Mucosa of rectum (tissue), 2 donors: ENCODE results near the gene UGT1A6.
"Not testable (repeated sequence)": the region's sequence is repeated elsewhere in the genome, so short reads cannot be mapped to it uniquely, and the experiment has no call there.

ENCODE experiments used
- H3K27ac ChIP-seq, 2 donors: one replicate each; pipeline ENCODE4 v1.7.0; 2013; ENCODE audit warnings: inconsistent platforms in 2 of 2, low read depth in 2 of 2, low read length in 2 of 2
- H3K27me3 ChIP-seq, 2 donors: one replicate each; pipeline ENCODE4 v1.7.0; 2013; ENCODE audit warnings: low read length in 2 of 2; ENCODE audit not compliant: control insufficient read depth in 2 of 2, insufficient read depth in 2 of 2
- H3K36me3 ChIP-seq, 2 donors: one replicate each; pipeline ENCODE4 v1.7.0; 2013; ENCODE audit warnings: low read length in 2 of 2; ENCODE audit not compliant: control insufficient read depth in 2 of 2, insufficient read depth in 2 of 2
- H3K4me1 ChIP-seq, 2 donors: one replicate each; pipeline ENCODE4 v1.7.0; 2013; ENCODE audit warnings: low read length in 2 of 2, mild to moderate bottlenecking in 1 of 2; ENCODE audit not compliant: control insufficient read depth in 2 of 2, insufficient read depth in 2 of 2
- H3K4me3 ChIP-seq, 2 donors: one replicate each; pipeline ENCODE4 v1.7.0; 2013; ENCODE audit warnings: low read length in 2 of 2
- H3K9ac ChIP-seq, 2 donors: one replicate each; pipeline ENCODE4 v1.7.0; 2013; ENCODE audit warnings: low read length in 2 of 2, low read depth in 1 of 2, mild to moderate bottlenecking in 1 of 2
- H3K9me3 ChIP-seq, 2 donors: one replicate each; pipeline ENCODE4 v1.7.0; 2013; ENCODE audit warnings: low read length in 2 of 2; ENCODE audit not compliant: control insufficient read depth in 2 of 2
- donor health status: healthy.
- donor health status: Normal muscosa, but diverticular disease.

UGT1A6 gene

DNA sequence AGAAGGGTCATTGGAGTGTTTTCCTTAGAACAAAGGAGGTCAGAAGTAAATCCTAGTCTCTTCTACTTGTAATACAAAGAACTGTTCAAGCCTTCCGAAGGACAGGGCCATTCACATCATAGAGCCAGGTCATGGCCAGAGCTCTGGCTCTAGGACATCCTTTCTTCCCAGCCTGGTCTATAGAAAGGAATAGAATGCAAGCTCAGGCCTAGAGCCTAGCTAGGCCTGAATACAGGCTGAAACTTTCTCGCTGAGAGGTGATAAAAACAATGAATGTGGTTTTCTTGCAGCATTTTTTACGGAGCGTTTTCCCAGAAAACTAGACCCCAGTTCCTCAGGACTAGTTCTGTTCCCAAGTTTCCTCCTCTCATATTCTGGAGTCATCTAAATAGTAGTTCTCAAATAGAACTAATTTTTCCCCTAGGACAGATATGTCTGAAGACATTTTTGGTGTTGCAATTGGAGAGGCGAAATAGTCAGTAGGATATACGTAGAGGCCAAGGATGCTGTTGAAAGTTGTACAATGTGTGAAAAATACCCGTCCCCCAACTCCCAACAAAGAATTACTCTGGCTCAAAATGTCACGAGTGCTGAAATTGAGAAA is 6.8 kb downstream of the UGT1A6 start:
- H3K9ac ChIP-seq = no peak overlapping the region
- no peaks in the 10 kb centered on the region for H3K9me3 ChIP-seq
- H3K27me3 ChIP-seq = no peaks in the 10 kb centered on the region
- H3K27ac ChIP-seq = no peak overlapping the region
- H3K4me1 ChIP-seq = no peaks in the 10 kb centered on the region
- H3K36me3 ChIP-seq = no peaks in the 10 kb centered on the region
- H3K4me3 ChIP-seq = no peak overlapping the region

DNA sequence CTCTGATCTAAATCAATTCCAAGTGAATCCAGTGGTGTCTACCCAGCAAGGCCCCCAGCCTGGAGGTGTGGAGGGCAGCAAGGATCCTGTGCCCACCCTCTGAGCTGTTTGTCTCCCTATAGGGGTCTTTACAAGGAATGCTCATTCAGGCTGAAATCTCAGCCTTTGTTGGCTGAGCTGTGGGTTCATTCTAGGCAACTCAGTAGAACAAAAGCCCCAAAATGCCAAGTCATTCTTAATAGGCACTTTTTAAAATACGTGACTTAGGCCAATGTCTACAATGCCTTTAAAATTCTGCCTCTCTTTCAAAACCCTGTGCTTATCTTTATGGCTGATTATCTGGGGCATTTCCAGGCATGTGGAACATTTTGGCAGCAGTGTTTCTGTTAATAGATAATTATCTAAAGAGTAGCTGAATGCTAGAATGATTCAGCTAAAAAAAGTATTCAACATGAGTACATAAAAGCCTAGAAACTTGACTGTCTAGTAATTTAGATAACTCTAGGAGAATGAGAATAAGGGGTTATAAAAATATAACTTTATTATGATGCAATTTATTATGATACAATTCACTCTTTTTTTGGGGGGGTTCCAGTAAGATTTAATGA is 7.4 kb downstream of the UGT1A6 start:
- H3K9me3 ChIP-seq = no peaks in the 10 kb centered on the region
- H3K27me3 ChIP-seq = no peaks in the 10 kb centered on the region
- no peak overlapping the region for H3K4me3 ChIP-seq
- H3K9ac ChIP-seq = no peak overlapping the region
- H3K4me1 ChIP-seq = no peaks in the 10 kb centered on the region
- H3K36me3 ChIP-seq = no peaks in the 10 kb centered on the region
- no peak overlapping the region for H3K27ac ChIP-seq

DNA sequence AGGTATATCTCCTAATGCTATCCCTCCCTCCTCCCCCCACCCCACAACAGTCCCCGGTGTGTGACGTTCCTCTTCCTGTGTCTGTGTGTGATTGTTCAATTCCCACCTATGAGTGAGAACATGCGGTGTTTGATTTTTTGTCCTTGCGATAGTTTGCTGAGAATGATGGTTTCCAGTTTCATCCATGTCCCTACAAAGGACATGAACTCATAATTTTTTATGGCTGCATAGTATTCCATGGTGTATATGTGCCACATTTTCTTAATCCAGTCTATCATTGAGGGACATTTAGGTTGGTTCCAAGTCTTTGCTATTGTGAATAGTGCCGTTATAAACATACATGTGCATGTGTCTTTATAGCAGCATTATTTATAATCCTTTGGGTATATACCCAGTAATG is 8.2 kb downstream of the UGT1A6 start:
- H3K4me1 ChIP-seq, H3K27me3 ChIP-seq, H3K9me3 ChIP-seq, H3K36me3 ChIP-seq, H3K4me3 ChIP-seq, H3K27ac ChIP-seq, H3K9ac ChIP-seq: not testable (repeated sequence)

DNA sequence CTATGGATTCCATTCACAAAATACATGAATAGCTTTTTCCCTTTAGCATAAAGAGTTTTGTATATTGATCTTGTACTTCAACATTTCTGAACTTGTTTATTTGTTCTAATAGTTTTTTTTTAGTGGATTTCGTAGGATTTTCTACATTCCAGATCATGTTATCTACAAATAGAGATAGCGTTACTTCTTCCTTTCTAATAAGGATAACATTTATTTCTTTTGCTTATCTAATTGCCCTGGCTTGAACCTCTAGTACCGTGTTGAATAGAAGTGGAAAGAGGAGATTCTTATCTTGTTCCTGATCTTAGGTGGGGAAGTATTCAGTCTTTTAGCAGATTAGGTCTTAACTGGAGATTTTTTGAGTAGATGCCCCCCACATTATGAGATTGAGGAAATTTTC is 9.5 kb downstream of the UGT1A6 start:
- no peak overlapping the region for H3K4me3 ChIP-seq
- no peaks in the 10 kb centered on the region for H3K36me3 ChIP-seq
- H3K9ac ChIP-seq = no peak overlapping the region
- H3K9me3 ChIP-seq = no peaks in the 10 kb centered on the region
- no peak overlapping the region for H3K27ac ChIP-seq
- no peaks in the 10 kb centered on the region for H3K27me3 ChIP-seq
- H3K4me1 ChIP-seq = no peaks in the 10 kb centered on the region

DNA sequence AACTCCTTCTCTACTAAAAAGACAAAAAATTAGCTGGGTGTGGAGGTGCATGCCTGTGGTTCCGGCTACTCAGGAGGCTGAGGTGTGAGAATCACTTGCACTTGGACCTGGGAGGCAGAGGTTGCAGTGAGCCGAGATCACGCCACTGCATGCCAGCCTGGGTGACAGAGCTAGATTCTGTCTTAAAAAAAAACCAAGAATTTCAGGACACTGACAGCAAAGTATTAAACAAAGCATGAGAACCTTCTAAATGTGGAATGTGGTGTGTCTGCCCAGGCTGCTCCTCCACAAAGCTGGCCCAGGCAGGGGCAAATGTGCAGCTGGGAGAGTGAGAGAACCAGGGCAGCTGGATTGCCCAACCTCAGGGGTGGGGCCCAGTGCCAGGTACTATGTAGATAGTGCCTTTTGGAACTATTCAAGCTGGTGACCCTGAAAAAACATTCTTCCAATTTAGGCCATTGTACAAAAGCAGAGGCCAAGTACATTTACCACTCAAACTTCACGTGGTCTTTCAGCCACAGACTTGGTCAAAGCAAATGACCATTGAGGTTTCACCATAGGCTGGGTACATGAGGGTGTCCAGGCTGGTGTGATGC is 13.3 kb downstream of the UGT1A6 start:
- Histone ChIP-seq H3K36me3 (no peaks in the 10 kb centered on the region), H3K9me3 (no peaks in the 10 kb centered on the region), H3K27me3 (no peaks in the 10 kb centered on the region), H3K4me1 (no peaks in the 10 kb centered on the region), H3K9ac (no peak overlapping the region), H3K4me3 (no peak overlapping the region), H3K27ac (no peak overlapping the region)

DNA sequence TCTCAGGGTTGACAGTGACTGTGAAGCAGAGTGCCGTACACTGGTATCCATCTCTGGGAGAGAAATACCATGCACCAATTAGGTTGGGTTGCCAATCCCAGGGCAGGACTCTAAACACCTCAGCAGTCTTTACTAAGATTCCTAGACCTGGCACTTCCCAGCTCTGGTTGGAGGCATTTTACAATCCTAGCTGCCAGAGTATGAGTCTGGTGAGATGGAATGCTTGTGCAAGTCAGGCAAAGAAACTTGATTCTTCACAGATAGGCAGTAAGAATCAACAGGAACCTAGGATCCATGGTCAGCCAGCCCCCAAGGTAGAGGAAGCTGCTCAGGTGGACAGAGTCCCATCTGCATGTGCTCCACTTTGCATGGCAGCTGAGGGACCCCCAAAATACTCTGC is 14.0 kb downstream of the UGT1A6 start:
- H3K27me3 ChIP-seq = no peaks in the 10 kb centered on the region
- H3K36me3 ChIP-seq = no peaks in the 10 kb centered on the region
- H3K9ac ChIP-seq = no peak overlapping the region
- H3K9me3 ChIP-seq = no peaks in the 10 kb centered on the region
- H3K4me1 ChIP-seq = peaks cover 0 to 2% of the 10 kb centered on the region in 2 donors
- no peak overlapping the region for H3K4me3 ChIP-seq
- no peak overlapping the region for H3K27ac ChIP-seq

DNA sequence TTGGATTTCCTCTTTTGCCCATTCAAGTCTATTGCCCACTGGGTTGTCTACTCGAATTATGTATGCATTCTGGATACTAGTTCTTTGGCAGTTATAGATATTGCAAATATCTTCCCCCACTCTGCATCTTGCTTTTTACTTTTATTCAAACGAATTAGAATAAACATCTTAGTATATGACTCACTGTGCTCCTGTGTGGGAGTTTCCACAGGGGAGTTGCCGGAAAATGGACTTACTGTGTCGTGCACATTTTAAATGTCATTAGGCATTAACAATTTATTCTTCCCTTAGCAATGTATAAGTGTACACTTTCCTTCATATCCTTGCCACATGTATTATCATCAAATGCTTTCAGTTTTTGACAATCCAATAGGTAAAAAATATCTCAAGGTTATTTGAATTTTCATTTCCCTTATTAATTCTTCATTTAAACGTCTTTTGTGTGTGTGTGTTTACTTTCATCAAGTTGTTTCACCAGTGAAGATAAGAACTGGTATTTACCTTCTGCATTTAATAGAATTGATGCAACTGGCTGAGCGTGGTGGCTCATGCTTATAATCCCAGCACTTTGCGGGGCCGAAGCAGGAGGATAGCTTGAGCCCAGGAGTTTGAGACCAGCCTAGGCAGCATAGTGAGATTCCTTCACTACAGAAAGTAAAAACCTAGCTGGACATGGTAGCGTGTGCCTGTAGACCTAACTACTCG is 15.4 kb downstream of the UGT1A6 start:
- H3K27ac ChIP-seq = no peak overlapping the region
- H3K9ac ChIP-seq = no peak overlapping the region
- H3K36me3 ChIP-seq = no peaks in the 10 kb centered on the region
- H3K27me3 ChIP-seq = peaks cover 0 to 1% of the 10 kb centered on the region in 2 donors
- H3K4me3 ChIP-seq = no peak overlapping the region
- no peaks in the 10 kb centered on the region for H3K9me3 ChIP-seq
- H3K4me1 ChIP-seq = peaks cover 0 to 2% of the 10 kb centered on the region in 2 donors

DNA sequence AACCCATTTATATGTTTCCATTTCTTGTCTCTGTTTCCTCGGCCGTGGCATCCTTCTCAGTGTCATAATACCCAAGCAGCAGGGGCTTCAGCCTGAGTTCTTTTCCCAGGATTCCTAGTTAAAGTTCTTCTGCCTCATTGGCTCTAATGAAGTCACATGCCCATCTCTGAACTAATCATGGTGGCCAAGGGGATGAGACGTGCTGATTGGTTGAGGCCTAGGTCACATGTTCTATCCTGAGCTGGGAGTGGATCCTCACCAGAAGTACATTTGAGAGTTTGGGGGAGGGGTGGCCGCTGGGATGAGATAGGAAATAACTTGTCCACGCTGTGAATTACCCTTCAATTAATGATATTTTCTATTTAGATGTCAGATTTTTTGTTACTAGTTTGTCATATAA is 16.3 kb downstream of the UGT1A6 start:
- no peaks in the 10 kb centered on the region for H3K9me3 ChIP-seq
- no peak overlapping the region for H3K4me3 ChIP-seq
- no peak overlapping the region for H3K27ac ChIP-seq
- no peaks in the 10 kb centered on the region for H3K36me3 ChIP-seq
- H3K27me3 ChIP-seq = peaks cover 0 to 2% of the 10 kb centered on the region in 2 donors
- no peak overlapping the region for H3K9ac ChIP-seq
- H3K4me1 ChIP-seq = peaks cover 0 to 2% of the 10 kb centered on the region in 2 donors

DNA sequence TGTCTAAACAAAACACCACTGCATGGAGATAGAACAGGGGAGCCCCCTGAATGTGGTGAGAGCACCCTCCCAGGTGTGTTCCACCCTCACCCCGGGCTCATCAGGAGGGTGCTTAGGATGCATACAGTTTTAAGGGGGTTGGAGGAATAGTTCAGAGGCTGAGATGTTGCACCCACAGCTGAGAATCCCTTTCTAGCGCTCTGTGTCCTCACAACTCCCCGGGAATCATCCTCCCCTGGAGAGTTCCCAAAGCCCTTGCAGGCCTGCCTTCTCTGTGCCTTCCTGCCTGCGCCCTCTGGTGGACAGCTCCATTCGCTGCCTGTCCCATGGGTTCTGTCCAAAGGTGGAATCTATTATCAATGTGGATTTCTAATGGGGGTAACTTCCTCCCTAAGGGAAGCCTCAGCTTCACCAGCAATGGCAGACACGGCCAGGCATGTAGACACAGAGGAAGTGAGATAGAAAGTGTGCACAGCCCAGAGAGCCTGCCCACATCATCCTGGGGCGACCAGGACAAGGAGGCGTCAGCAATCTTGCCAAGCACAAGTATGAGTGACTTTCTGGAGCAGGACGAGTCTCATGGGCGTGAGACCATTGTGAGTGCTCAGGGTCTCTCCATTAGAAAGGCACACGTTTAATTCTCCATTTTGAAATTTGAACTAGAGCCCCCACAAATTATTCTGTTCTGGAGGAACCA is 18.8 kb downstream of the UGT1A6 start:
- Histone ChIP-seq H3K4me3 (no peak overlapping the region), H3K36me3 (no peaks in the 10 kb centered on the region), H3K9ac (no peak overlapping the region), H3K9me3 (no peaks in the 10 kb centered on the region), H3K27me3 (peaks cover 0 to 2% of the 10 kb centered on the region in 2 donors), H3K4me1 (peaks cover 0 to 2% of the 10 kb centered on the region in 2 donors), H3K27ac (no peak overlapping the region)
